ENCODE measurements around the gene STPG1. TPM values are rescaled to one million over a fixed set of nuclear protein-coding genes. Genes with fewer than 3 reads are reported as not detected.

STPG1 gene
- total RNA-seq, 5 donors from 2014 or later (not counting 1 experiment from before 2014, with no cell fraction given): 3.4 to 5.6 (median 5.4) TPM

DNA sequence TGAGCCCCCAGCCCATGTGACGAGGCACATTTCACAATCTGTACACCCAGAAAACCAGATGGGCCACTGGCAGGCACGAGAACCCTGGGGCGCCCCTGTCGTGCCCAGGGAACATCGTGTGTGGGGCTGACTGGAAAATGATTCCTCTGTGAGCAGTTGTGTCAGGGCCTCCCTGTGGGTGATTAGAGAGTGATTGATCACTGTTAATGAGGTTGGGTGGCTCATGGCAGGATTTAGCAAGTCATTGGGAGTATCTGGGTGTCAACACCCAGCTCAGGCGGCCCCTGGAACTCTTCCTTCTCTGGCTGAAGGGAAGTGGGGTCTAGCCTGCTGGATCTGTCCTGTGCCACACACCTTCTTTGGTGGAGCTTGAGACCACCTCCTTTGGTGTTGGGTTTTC lies 88.7 kb downstream of the STPG1 start:
- ATAC-seq (replicated peaks in 1 of 4) (no peak), DNase-seq (no peak)
- peaks cover 12 to 35% of the 10 kb centered on the region in 2 experiments for H3K4me1 ChIP-seq (ENCODE audit: control insufficient read depth in 1 of 2, extremely low read depth in 1 of 2, insufficient read depth in 2 of 2, low read length in 2 of 2)
- H3K9me3 Mint-ChIP-seq: no peaks in the 10 kb centered on the region
- no peak overlapping the region for H3K4me3 Mint-ChIP-seq
- peaks cover 2 to 31% of the 10 kb centered on the region in 2 donors for H3K27me3 Mint-ChIP-seq
- no peaks in the 10 kb centered on the region for H3K9me3 ChIP-seq
- CTCF ChIA-PET: no interaction called here
- peaks cover 26 to 32% (median 28%) of the 10 kb centered on the region in 3 donors for H3K4me1 Mint-ChIP-seq
- no peaks in the 10 kb centered on the region for H3K36me3 Mint-ChIP-seq
- POLR2A ChIA-PET: no interaction called here
- peaks cover 0 to 31% of the 10 kb centered on the region in 2 experiments for H3K27me3 ChIP-seq (replicated peaks in 1 of 2; ENCODE audit: control insufficient read depth in 2 of 2, extremely low read depth in 1 of 2, insufficient read depth in 2 of 2, low read length in 1 of 2)
- H3K27ac Mint-ChIP-seq: no peak overlapping the region
- 87% methylated on average over 5 of the region's 6 CpGs for WGBS (ENCODE audit: insufficient coverage)
- H3K27ac ChIP-seq (ENCODE audit: low read length): no peak overlapping the region
- H3K4me3 ChIP-seq (ENCODE audit: control insufficient read depth in 1 of 2, extremely low read depth in 1 of 2, low read length in 1 of 2): no peak overlapping the region
- H3K36me3 ChIP-seq (ENCODE audit: control insufficient read depth in 2 of 2, extremely low read depth in 1 of 2, insufficient read depth in 1 of 2, low read length in 1 of 2): no peaks in the 10 kb centered on the region

DNA sequence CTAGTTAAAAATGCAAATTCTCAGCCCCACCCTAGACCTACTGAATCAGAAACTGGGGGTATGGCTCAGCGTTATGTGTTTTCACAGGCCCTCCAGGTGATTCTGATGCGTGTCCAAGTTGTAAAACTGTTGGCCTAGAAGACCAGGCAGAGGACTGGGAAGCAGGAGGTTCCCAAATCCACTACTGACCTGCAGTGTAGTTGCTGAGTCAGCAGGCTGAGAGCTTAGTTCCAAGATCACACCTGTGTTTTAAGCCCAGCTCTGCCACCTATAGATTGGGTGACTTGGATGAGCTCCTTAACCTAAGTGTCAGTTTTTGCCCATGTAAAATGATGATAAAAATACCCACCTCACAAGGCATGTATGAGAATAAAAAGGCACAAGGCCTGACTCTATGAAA lies 90.3 kb downstream of the STPG1 start:
- no peak overlapping the region for H3K4me3 Mint-ChIP-seq
- CTCF ChIA-PET: no interaction called here
- POLR2A ChIA-PET: no interaction called here
- H3K36me3 ChIP-seq (ENCODE audit: control insufficient read depth in 2 of 2, extremely low read depth in 1 of 2, insufficient read depth in 1 of 2, low read length in 1 of 2): no peaks in the 10 kb centered on the region
- peaks cover 9 to 46% of the 10 kb centered on the region in 2 donors for H3K27me3 Mint-ChIP-seq
- H3K4me3 ChIP-seq (ENCODE audit: control insufficient read depth in 1 of 2, extremely low read depth in 1 of 2, low read length in 1 of 2): no peak overlapping the region
- peaks cover 0 to 39% of the 10 kb centered on the region in 2 experiments for H3K27me3 ChIP-seq (replicated peaks in 1 of 2; ENCODE audit: control insufficient read depth in 2 of 2, extremely low read depth in 1 of 2, insufficient read depth in 2 of 2, low read length in 1 of 2)
- H3K9me3 Mint-ChIP-seq: no peaks in the 10 kb centered on the region
- ATAC-seq (replicated peaks in 1 of 4) (no peak), DNase-seq (peak in 1 of 35 experiments; percentile 16)
- no peaks in the 10 kb centered on the region for H3K9me3 ChIP-seq
- peaks cover 20 to 47% of the 10 kb centered on the region in 2 experiments for H3K4me1 ChIP-seq (ENCODE audit: control insufficient read depth in 1 of 2, extremely low read depth in 1 of 2, insufficient read depth in 2 of 2, low read length in 2 of 2)
- no peak overlapping the region for H3K27ac Mint-ChIP-seq
- H3K4me1 Mint-ChIP-seq: peaks cover 42 to 48% (median 45%) of the 10 kb centered on the region in 3 donors
- WGBS (ENCODE audit: insufficient coverage): 79% methylated on average over 2 of the region's 2 CpGs
- H3K36me3 Mint-ChIP-seq: no peaks in the 10 kb centered on the region
- no peak overlapping the region for H3K27ac ChIP-seq (ENCODE audit: low read length)

DNA sequence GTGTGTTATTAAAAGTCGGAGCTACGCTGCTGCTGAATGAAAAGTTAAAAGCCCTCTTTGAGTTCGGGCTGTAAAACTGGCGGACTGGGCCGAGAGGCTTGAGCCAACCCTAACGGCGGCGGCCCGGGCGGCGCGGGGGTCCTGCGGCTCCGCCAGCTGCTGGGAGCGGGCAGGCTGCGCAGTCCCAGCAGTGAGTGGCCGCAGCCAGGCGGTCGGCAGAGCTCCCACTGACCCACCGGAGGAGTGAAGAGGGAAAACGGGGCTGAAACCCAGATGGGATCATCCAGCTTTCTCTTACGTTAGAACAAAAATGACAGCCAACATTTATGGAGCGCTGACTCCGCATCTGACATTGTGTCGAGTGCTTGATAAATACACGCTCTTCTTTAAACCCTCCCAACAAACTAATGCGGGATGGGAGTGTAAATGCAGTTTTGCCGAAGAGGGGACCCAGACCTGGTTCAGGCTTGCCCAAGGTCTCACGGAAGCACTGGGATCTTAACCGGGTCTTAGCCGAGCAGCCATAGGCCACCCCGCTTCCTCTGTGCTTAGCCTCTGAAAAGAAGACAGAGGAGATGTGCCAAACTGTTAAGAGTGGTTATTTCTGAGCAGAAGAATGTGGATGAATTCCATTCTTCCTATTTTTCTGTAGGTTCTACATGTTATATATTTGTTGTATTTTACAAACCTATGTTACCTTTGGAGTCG lies 91.0 kb downstream of the STPG1 start:
- Histone ChIP-seq H3K4me1 (ENCODE audit: control insufficient read depth in 1 of 2, extremely low read depth in 1 of 2, insufficient read depth in 2 of 2, low read length in 2 of 2) (peaks cover 20 to 48% of the 10 kb centered on the region in 2 experiments), H3K27me3 (replicated peaks in 1 of 2; ENCODE audit: control insufficient read depth in 2 of 2, extremely low read depth in 1 of 2, insufficient read depth in 2 of 2, low read length in 1 of 2) (peaks cover 0 to 43% of the 10 kb centered on the region in 2 experiments), H3K4me3 (ENCODE audit: control insufficient read depth in 1 of 2, extremely low read depth in 1 of 2, low read length in 1 of 2) (peak overlapping the region; percentile 44 to 62), H3K36me3 (ENCODE audit: control insufficient read depth in 2 of 2, extremely low read depth in 1 of 2, insufficient read depth in 1 of 2, low read length in 1 of 2) (no peaks in the 10 kb centered on the region), H3K9me3 (no peaks in the 10 kb centered on the region), H3K27ac (ENCODE audit: low read length) (no peak overlapping the region)
- Mint-ChIP-seq H3K4me1 (peaks cover 42 to 48% (median 46%) of the 10 kb centered on the region in 3 donors), H3K9me3 (no peaks in the 10 kb centered on the region), H3K27ac (peak overlapping the region in 1 of 2 donors; percentile 12), H3K36me3 (no peaks in the 10 kb centered on the region), H3K4me3 (peak overlapping the region; percentile 69 to 87 (median 79)), H3K27me3 (peaks cover 9 to 50% of the 10 kb centered on the region in 2 donors)
- CTCF ChIA-PET: interaction anchor here in 1 of 2 donors (1.1 kb wide), 1 partner anchor 93 kb away, joined by 3 read pairs; the partner anchor contains the start of gene NIPAL3
- 1% methylated on average over 19 of the region's 33 CpGs for WGBS (ENCODE audit: insufficient coverage)
- POLR2A ChIA-PET: interaction anchor here in 1 of 2 donors (0.9 kb wide), 1 partner anchor 586 kb away, joined by 3 read pairs; no protein-coding TSS in a partner anchor
- peak in 1 of 35 experiments; percentile 22 for DNase-seq
- ATAC-seq (replicated peaks in 1 of 4): peak in 1 of 4 experiments; percentile 7

DNA sequence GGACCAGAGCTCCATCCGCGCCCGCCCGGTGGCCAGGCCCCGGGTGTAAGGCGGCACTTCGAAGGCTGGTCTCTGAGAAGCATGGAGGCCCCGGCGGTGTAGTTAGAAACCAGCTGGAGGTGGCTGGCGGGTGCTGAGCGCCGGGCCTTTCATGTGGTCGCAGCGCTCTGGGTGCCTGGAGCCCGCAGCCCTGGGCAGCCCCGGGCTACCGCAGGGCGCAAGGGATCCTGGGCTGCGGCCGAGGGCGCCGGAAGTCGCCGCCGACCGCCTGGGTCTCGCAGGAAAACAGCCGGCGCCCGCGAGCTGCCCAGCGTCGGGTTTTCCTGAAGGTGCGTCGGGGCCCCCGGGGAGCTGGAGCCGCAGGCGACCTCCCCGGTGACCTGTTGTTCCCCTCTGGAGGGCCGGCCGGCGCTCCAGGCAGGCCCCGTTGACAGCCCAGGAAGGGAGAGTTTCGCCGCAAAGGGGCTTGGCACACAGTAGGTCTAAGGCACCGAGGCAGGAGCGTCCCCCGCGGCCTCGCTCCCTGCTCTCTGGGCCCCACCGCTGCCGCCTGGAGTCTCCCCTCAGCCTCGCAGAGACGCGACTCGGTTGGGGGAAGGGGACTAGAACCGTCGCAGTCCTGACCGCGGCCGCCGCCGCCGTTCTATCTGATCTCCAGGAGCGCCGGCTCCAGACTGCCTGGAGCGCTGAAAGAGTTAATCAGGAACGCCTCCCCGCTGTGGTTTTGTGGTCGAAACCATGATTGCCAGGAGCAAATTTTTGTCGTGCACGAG lies 91.7 kb downstream of the STPG1 start:
- peaks cover 20 to 48% of the 10 kb centered on the region in 2 experiments for H3K4me1 ChIP-seq (ENCODE audit: control insufficient read depth in 1 of 2, extremely low read depth in 1 of 2, insufficient read depth in 2 of 2, low read length in 2 of 2)
- Mint-ChIP-seq H3K27ac (peak overlapping the region in 1 of 2 donors; percentile 12), H3K27me3 (peaks cover 13 to 56% of the 10 kb centered on the region in 2 donors), H3K9me3 (no peaks in the 10 kb centered on the region), H3K36me3 (no peaks in the 10 kb centered on the region), H3K4me1 (peaks cover 42 to 48% (median 46%) of the 10 kb centered on the region in 3 donors), H3K4me3 (peak overlapping the region; percentile 69 to 87 (median 79))
- H3K36me3 ChIP-seq (ENCODE audit: control insufficient read depth in 2 of 2, extremely low read depth in 1 of 2, insufficient read depth in 1 of 2, low read length in 1 of 2): no peaks in the 10 kb centered on the region
- no peak overlapping the region for H3K27ac ChIP-seq (ENCODE audit: low read length)
- H3K4me3 ChIP-seq (ENCODE audit: control insufficient read depth in 1 of 2, extremely low read depth in 1 of 2, low read length in 1 of 2): peak overlapping the region; percentile 44 to 62
- peak; percentile 67 to 78 (median 77) for ATAC-seq (replicated peaks in 1 of 4)
- ChIA-PET CTCF (interaction anchor here in 1 of 2 donors (1.1 kb wide), 1 partner anchor 94 kb away, joined by 3 read pairs; the partner anchor contains the start of gene NIPAL3), POLR2A (interaction anchor here in 1 of 2 donors (0.9 kb wide), 1 partner anchor 587 kb away, joined by 3 read pairs; no protein-coding TSS in a partner anchor)
- no peaks in the 10 kb centered on the region for H3K9me3 ChIP-seq
- under 1% methylated on average over 71 of the region's 72 CpGs for WGBS (ENCODE audit: insufficient coverage)
- peaks cover 3 to 50% of the 10 kb centered on the region in 2 experiments for H3K27me3 ChIP-seq (replicated peaks in 1 of 2; ENCODE audit: control insufficient read depth in 2 of 2, extremely low read depth in 1 of 2, insufficient read depth in 2 of 2, low read length in 1 of 2)
- DNase-seq: peak; percentile 23 to 78 (median 50)

DNA sequence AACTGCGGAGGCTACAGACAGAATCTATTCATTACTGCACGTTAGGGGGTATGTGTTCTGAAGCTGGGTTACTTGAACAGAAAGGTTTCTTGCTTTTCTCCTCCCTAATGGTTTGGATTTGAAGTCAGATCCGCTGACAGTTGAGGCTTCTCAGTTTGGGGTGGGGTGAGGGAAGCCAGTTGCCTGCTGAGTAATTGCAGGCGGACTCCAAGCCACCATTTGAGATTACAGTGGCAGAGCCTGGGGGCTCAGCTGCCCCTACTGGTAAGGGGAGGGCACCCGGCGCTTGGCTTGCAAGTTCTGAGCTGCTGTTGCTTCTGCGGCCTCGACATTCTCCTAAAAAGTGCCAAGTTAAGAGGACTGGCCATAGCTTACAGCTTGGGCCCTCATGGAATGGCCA lies 92.5 kb downstream of the STPG1 start:
- Mint-ChIP-seq H3K4me3 (peak overlapping the region; percentile 32 to 87 (median 50)), H3K27me3 (peaks cover 13 to 55% of the 10 kb centered on the region in 2 donors)
- H3K27ac ChIP-seq (ENCODE audit: low read length): no peak overlapping the region

DNA sequence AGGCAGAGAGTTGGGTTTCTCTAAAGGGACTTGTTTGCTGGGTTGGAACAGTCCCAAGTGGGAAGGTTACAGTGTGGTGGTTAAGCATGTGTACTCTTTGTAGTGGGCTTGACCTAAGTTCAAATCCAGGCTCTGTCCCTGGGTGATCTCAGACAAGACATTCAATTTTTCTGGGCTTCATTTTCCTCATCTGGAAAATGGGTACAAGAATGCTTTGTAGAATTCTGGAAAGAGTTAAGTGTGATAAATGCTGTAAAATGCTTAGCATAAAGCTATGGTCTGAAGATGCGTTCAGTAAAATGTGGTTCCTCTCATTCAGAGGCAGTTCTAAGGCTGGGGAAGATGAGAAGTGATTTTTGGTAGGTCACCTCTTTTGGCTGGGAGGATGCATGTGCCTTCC lies 93.6 kb downstream of the STPG1 start:
- ATAC-seq (replicated peaks in 1 of 4): no peak
- Mint-ChIP-seq H3K4me3 (peak overlapping the region in 2 of 3 donors; percentile 59 to 87), H3K27ac (no peak overlapping the region), H3K36me3 (no peaks in the 10 kb centered on the region), H3K9me3 (no peaks in the 10 kb centered on the region), H3K27me3 (peaks cover 13 to 57% of the 10 kb centered on the region in 2 donors), H3K4me1 (peaks cover 42 to 48% (median 44%) of the 10 kb centered on the region in 3 donors)
- ChIA-PET POLR2A (no interaction called here), CTCF (interaction anchor here in 1 of 2 donors (0.8 kb wide), 1 partner anchor 121 kb away, joined by 3 read pairs; no protein-coding TSS in a partner anchor)
- no peaks in the 10 kb centered on the region for H3K36me3 ChIP-seq (ENCODE audit: control insufficient read depth in 2 of 2, extremely low read depth in 1 of 2, insufficient read depth in 1 of 2, low read length in 1 of 2)
- 27% methylated on average over 1 of the region's 1 CpG for WGBS (ENCODE audit: insufficient coverage)
- no peak overlapping the region for H3K27ac ChIP-seq (ENCODE audit: low read length)
- peaks cover 3 to 47% of the 10 kb centered on the region in 2 experiments for H3K27me3 ChIP-seq (replicated peaks in 1 of 2; ENCODE audit: control insufficient read depth in 2 of 2, extremely low read depth in 1 of 2, insufficient read depth in 2 of 2, low read length in 1 of 2)
- no peaks in the 10 kb centered on the region for H3K9me3 ChIP-seq
- H3K4me1 ChIP-seq (ENCODE audit: control insufficient read depth in 1 of 2, extremely low read depth in 1 of 2, insufficient read depth in 2 of 2, low read length in 2 of 2): peaks cover 20 to 48% of the 10 kb centered on the region in 2 experiments
- no peak overlapping the region for H3K4me3 ChIP-seq (ENCODE audit: control insufficient read depth in 1 of 2, extremely low read depth in 1 of 2, low read length in 1 of 2)
- peak in 1 of 35 experiments; percentile 16 for DNase-seq

More for the DNA sequence above, 92.5 kb downstream of the STPG1 start:
- WGBS (ENCODE audit: insufficient coverage): 78% methylated on average over 5 of the region's 8 CpGs
- ATAC-seq (replicated peaks in 1 of 4) (no peak), DNase-seq (peak in 1 of 35 experiments; percentile 8)
- H3K36me3 Mint-ChIP-seq: no peaks in the 10 kb centered on the region
- H3K9me3 Mint-ChIP-seq: no peaks in the 10 kb centered on the region
- Histone ChIP-seq H3K4me1 (ENCODE audit: control insufficient read depth in 1 of 2, extremely low read depth in 1 of 2, insufficient read depth in 2 of 2, low read length in 2 of 2) (peaks cover 20 to 48% of the 10 kb centered on the region in 2 experiments), H3K36me3 (ENCODE audit: control insufficient read depth in 2 of 2, extremely low read depth in 1 of 2, insufficient read depth in 1 of 2, low read length in 1 of 2) (no peaks in the 10 kb centered on the region), H3K27me3 (replicated peaks in 1 of 2; ENCODE audit: control insufficient read depth in 2 of 2, extremely low read depth in 1 of 2, insufficient read depth in 2 of 2, low read length in 1 of 2) (peaks cover 3 to 51% of the 10 kb centered on the region in 2 experiments), H3K4me3 (ENCODE audit: control insufficient read depth in 1 of 2, extremely low read depth in 1 of 2, low read length in 1 of 2) (peak overlapping the region; percentile 44 to 62), H3K9me3 (no peaks in the 10 kb centered on the region)
- H3K4me1 Mint-ChIP-seq: peaks cover 42 to 48% (median 46%) of the 10 kb centered on the region in 3 donors
- ChIA-PET POLR2A (no interaction called here), CTCF (no interaction called here)
- no peak overlapping the region for H3K27ac Mint-ChIP-seq

All from T-cell (primary cell).